Glomerular visceral epithelial cell (primary cell): ENCODE measurements around the gene WAC.
A peak's percentile ranks its signal among the peaks of the same experiment; 100 is the strongest.
"Not testable (repeated sequence)": the region's sequence is repeated elsewhere in the genome, so short reads cannot be mapped to it uniquely, and the experiment has no call there.

Experiments used
- DNase-seq: peaks from one replicate; pipeline ENCODE4 v3.0.0-alpha.2; 2016; ENCODE audit errors: extremely low spot score

The WAC gene

GRCh38 chr10:28566458-28567015, 33.6 kb downstream of the WAC start:
- no peak for DNase-seq

GRCh38 chr10:28569506-28570159, 36.7 kb downstream of the WAC start:
- no peak for DNase-seq

GRCh38 chr10:28570598-28570997, 37.7 kb downstream of the WAC start:
- DNase-seq = no peak

GRCh38 chr10:28571265-28571664, 38.3 kb downstream of the WAC start:
- DNase-seq = no peak

GRCh38 chr10:28574214-28574613, 41.3 kb downstream of the WAC start:
- DNase-seq = not testable (repeated sequence)

- no peak for DNase-seq
Measured at GRCh38 chr10:28575852-28576251, 42.9 kb downstream of the WAC start.

GRCh38 chr10:28577506-28577905, 44.6 kb downstream of the WAC start:
- no peak for DNase-seq

GRCh38 chr10:28578454-28578853, 45.5 kb downstream of the WAC start:
- DNase-seq = no peak

- no peak for DNase-seq
Measured at GRCh38 chr10:28580825-28581224, 47.9 kb downstream of the WAC start.

- no peak for DNase-seq
Measured at GRCh38 chr10:28581916-28582315, 49.0 kb downstream of the WAC start.

- DNase-seq = no peak
Measured at GRCh38 chr10:28585076-28585475, 52.2 kb downstream of the WAC start.

- no peak for DNase-seq
Measured at GRCh38 chr10:28586176-28586575, 53.3 kb downstream of the WAC start.

- no peak for DNase-seq
Measured at GRCh38 chr10:28587270-28587969, 54.5 kb downstream of the WAC start.

GRCh38 chr10:28587970-28588290, 55.0 kb downstream of the WAC start:
- peak; percentile 45 for DNase-seq

- peak; percentile 41 for DNase-seq
Measured at GRCh38 chr10:28592953-28593352, 60.0 kb downstream of the WAC start.

- DNase-seq = no peak
Measured at GRCh38 chr10:28593811-28594210, 60.9 kb downstream of the WAC start.

- DNase-seq = no peak
Measured at GRCh38 chr10:28594406-28594805, 61.5 kb downstream of the WAC start.

- no peak for DNase-seq
Measured at GRCh38 chr10:28595613-28596012, 62.7 kb downstream of the WAC start.

GRCh38 chr10:28600056-28600455, 67.1 kb downstream of the WAC start:
- no peak for DNase-seq

- DNase-seq = no peak
Measured at GRCh38 chr10:28601012-28601411, 68.1 kb downstream of the WAC start.

- no peak for DNase-seq
Measured at GRCh38 chr10:28604567-28605536, 71.9 kb downstream of the WAC start.

GRCh38 chr10:28606568-28606967, 73.7 kb downstream of the WAC start:
- DNase-seq = no peak
